Muscle of back (tissue), 13 donors: ENCODE results near the gene ALKBH8. TPM values are rescaled to one million over a fixed set of nuclear protein-coding genes. Genes with fewer than 3 reads are reported as not detected.

Experiments
- DNase-seq, 3 donors: peaks; one replicate each; pipeline versions ENCODE4 v3.0.0 to v3.0.0-alpha.2; 2013
- long read RNA-seq, 9 donors: transcript quantifications; one replicate each; lab custom pipeline, GENCODE V29; 2026
- polyA plus RNA-seq, 10 donors: library from polyadenylated mRNA; unstranded; fragments of 120-200 nt; gene quantifications; one replicate each; pipeline ENCODE4 v1.2.1, GENCODE V29; 2013; ENCODE audit not compliant: insufficient read length in 10 of 10

ALKBH8 gene
- 10 to 100 TPM in 1 of 10 donors, 1 to 10 TPM in 9; 6.6 to 10.9 (median 7.7) TPM for polyA plus RNA-seq
- long read RNA-seq, donor 1, full-length matches to known transcripts, result 1 of 1 reads
- long read RNA-seq, donor 1, partial matches to known transcripts, result 0 of 1 reads
- long read RNA-seq, donor 1, other reads (novel, unspliced or antisense), result 0 of 1 reads
- long read RNA-seq, donor 2, result 0 reads
- long read RNA-seq, donor 3, result 0 reads
- long read RNA-seq, donor 4, full-length matches to known transcripts, result 1 of 1 reads
- long read RNA-seq, donor 4, partial matches to known transcripts, result 0 of 1 reads
- long read RNA-seq, donor 4, other reads (novel, unspliced or antisense), result 0 of 1 reads
- long read RNA-seq, donor 5, result 0 reads
- long read RNA-seq, donor 6, full-length matches to known transcripts, result 1 of 1 reads
- long read RNA-seq, donor 6, partial matches to known transcripts, result 0 of 1 reads
- long read RNA-seq, donor 6, other reads (novel, unspliced or antisense), result 0 of 1 reads
- long read RNA-seq, donor 7, result 0 reads
- long read RNA-seq, donor 8, full-length matches to known transcripts, result 1 of 1 reads
- long read RNA-seq, donor 8, partial matches to known transcripts, result 0 of 1 reads
- long read RNA-seq, donor 8, other reads (novel, unspliced or antisense), result 0 of 1 reads
- long read RNA-seq, donor 9, result 0 reads

DNA sequence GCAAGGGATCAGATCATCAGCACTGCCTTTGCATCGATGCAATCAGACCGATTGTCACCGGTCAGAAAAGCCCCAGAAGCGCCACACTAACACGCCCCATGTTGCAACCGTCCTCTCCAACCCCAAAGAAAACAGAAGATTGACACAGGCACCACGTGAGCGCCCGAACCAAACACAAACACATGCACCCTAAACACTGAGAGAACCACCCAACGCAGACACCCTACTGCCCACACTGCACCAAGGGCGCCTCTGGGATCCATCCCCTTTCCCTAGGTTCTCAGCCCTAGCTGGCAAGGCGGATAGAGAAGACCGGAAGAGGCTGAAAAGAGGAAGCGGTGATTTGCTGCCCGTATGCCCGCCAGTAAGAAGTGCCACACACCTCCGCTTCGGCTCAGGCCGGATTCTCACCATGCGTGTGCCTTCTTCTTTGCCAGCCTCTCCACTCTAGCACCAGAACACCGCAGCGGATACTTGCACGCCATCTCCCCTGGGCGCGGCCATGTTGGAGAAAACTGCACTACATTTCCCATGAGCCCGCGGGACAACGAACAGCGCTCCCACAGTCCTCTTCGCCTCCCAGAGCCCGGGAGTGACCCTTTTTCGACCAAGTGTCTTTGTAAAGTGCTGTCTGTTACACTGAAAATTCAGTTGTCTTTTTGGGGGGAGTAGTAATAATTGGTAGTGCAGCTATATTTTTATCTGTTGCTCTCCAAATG lies at the start of gene ALKBH8:
Gene ALKBH8, minus strand, starts transcription at position 517 of the 719 bp plus-strand sequence. CDS start 4,842 bp downstream, outside the sequence.
- DNase-seq, result peak; percentile 68 to 93 (median 80)

DNA sequence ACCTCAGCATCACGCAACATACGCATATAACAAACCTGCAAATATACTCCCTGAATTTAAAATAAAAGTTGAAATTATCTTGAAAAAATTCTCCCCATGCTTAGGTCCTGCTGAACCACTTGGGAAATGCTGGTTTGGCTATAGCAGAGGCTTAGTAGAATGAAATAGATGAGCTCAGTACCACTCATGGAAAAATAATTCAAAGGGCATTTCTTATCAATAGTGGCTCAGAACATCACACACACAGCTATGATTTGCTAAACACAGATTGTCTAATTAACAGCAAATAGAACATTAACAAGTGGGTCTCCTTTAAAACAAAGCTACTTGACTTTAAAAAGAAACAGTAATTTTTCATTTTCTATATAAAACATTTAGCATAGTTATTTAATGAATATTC lies 46.9 kb upstream of the ALKBH8 start:
- no peak for DNase-seq

DNA sequence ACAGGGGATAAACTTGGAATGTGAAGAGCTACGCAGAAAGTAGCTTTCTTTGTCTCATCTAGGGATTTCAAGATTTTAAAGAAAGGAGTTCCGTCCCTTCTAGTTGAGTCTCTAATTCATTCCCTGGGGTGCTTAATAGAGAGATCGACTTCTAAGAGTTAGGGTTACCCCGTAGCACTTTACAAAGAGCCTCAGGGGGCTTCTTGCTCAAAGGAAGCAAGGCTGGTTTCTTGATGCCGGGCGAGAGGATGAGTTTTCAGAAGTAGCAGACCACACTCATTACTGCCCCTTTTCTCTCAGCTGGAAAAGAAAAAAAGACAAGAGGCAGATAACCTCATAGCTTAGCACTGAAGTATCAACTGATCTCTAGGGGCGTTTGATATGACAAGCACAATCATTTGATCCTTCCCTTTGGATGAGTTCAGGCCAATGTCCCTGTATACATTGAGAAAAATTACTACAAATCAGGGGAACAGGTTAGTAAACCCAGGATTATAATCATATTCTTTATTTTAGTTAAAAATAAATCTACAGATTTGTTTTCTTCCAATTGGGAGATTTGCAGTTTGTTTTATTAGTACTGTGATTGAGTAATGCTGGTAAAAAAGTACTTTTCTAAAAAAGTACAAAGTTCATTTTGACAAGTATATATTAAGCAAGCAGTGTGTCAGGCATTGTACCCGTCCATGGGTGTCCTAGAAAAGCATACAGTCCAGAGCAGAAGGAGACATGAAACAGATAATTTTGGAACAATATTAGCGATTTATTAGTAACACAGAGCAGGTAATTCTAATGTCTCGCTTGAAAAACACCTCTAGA lies 44.1 kb upstream of the ALKBH8 start:
- no peak for DNase-seq

- DNase-seq, result no peak
Observed at GRCh38 chr11:107608809-107609208, 43.3 kb upstream of the ALKBH8 start.

- DNase-seq, result no peak
Observed at GRCh38 chr11:107606141-107606540, 40.6 kb upstream of the ALKBH8 start.

- no peak for DNase-seq
Observed at GRCh38 chr11:107605061-107606006, 39.8 kb upstream of the ALKBH8 start.

- no peak for DNase-seq
Observed at GRCh38 chr11:107598225-107599139, 32.9 kb upstream of the ALKBH8 start.

DNA sequence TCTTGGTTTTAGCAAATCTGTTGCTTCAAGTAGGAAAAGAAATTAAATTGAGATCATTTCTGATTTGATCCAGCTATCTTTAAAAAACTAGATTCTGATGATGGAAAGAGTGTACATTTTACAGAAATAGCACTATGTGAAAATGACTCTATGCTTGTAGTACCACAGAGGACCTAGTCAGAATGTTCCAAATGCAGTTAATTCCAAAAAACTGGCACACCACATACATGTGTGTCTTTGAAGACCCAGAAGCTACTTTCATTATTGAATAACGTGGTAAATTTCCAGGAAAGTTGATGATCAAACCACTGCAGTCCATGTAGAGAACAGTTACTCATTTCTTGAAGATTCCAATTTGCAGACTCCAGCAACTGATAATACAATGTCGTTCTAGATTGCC lies 29.2 kb upstream of the ALKBH8 start:
- DNase-seq, result no peak

DNA sequence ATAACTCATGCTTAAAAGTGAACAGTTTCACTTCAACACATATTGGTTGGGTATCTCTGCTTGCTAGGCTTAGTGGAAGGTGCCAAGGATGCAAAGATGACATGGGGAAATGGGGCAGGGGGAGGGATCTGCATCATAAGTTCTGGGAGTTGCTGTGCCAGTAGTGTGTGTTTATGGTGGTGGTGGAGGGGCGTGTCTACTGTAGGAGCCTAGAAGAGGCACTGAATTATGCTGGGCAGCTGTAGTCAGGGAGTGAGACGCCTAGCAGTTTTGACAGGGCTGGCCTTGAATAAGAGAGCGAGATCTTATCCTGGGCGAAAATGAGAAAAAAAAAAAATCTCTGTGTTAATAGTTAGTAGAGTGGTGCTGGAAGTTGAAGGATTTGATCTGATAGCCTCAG lies 28.4 kb upstream of the ALKBH8 start:
- DNase-seq, result no peak

- peak in 2 of 3 donors; percentile 9 to 33 for DNase-seq
Observed at GRCh38 chr11:107592813-107593212, 27.3 kb upstream of the ALKBH8 start.

- peak in 1 of 3 donors; percentile 38 for DNase-seq
Observed at GRCh38 chr11:107592231-107592590, 26.7 kb upstream of the ALKBH8 start.

- peak in 2 of 3 donors; percentile 12 to 70 for DNase-seq
Observed at GRCh38 chr11:107591378-107592230, 26.1 kb upstream of the ALKBH8 start.

- peak in 2 of 3 donors; percentile 27 to 36 for DNase-seq
Observed at GRCh38 chr11:107590460-107591377, 25.2 kb upstream of the ALKBH8 start, which contains the start of gene ELMOD1. Gene ELMOD1 (plus strand): TSS chr11:107591147. CDS start chr11:107618190, 27,043 bp downstream.

DNA sequence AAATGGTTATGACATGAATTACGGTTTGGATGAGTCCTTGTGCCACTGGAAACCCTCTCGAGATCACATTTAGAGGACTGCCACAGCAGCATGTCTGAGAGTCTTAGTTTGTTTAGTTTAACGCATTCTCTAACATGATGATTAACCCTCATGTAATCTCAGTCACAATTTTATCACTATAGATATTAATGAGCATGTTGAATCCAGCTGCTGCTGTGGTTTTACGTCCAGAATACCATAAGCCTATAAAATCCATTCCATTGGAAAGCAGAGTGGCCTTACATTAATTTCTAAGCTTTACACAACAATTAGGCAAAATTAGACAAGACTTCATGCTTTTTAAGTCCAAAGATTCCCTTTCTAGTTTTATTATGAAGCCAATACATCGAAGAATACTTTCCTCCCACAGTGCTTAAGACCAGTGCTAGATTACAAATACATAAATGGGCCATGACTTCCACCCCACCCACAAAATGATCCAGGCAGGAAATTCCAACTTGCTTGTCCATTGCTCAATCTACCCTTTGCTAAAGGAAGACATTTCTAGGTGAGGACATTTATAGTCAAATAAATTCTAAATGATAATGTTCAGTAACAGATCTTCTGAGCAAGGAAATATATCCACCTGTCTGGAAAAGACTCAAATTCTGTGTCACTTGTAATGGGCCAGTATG lies 21.9 kb upstream of the ALKBH8 start:
- DNase-seq, result no peak

- no peak for DNase-seq
Observed at GRCh38 chr11:107583629-107584195, 18.2 kb upstream of the ALKBH8 start.

DNA sequence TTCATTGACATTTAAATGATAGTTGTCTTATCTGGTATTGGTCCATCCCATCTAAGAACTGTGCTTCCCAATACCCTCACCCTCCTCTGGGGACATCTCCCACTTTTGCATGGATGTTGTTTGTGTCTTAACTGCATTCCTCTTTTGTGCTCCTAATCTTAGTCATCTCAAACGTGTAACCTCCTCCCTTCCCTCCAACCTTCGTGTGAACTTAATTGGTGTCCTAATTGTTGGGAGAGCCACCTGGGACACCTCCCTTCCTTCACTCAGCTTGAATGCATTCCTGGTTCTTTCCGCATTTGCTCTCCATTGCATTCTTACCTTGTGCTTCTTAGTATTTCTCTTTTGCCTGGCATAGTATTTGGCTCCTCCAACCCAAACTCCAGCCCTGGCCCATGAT lies 15.6 kb upstream of the ALKBH8 start:
- no peak for DNase-seq
